Epidermal melanocyte (primary cell): ENCODE results near the gene NFATC3.

Source experiments
- DNase-seq: peaks from one replicate; pipeline ENCODE4 v3.0.0; 2011; ENCODE audit warnings: low spot score; ENCODE audit not compliant: insufficient read length

NFATC3 gene

DNA sequence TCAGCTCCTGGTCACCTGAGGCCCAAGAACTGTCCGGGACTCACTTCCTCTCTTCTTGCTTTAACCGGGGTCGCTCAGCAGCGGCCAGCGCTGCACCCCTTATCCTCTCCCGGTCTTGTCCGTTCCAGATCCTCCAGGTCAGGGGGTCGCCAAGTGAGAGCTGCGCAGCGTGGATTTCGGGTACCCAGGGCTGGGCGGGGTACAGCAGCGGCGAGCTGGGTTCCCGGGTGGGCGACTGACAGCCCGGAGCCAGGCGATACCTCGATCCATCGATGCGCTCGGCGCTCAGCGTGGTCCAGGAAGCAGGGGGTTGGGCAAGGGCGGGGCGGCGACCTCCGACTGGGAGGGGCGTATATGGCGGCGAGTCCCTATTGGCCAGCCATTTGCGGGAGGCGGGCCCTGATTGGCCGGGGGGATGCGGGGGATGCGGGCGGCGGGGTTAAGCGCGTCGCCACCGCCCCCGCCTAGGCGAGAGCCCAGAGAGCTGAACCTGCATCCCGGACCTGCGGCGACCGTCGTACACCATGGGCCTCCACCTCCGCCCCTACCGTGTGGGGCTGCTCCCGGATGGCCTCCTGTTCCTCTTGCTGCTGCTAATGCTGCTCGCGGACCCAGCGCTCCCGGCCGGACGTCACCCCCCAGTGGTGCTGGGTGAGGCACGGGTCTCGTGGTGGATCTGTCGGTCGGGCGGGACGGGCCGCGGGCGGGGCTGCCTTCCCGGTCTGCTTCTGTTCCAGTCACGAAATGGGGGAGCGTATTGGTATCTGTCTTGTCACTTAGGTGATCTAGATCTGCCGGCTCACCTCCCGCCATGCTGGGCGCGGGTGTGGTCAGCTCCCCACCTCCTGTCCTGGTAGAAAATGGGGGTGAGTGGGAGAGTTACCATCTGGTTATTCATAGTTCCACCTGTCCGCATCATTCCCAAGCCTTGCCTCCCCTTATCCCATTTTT lies 160.0 kb downstream of the NFATC3 start, which contains the start of gene PLA2G15:
Gene PLA2G15 (plus strand): TSS at position 471 of the 951 bp plus-strand sequence. CDS start 54 bp downstream, at position 525.
- DNase-seq: peak; percentile 76

DNA sequence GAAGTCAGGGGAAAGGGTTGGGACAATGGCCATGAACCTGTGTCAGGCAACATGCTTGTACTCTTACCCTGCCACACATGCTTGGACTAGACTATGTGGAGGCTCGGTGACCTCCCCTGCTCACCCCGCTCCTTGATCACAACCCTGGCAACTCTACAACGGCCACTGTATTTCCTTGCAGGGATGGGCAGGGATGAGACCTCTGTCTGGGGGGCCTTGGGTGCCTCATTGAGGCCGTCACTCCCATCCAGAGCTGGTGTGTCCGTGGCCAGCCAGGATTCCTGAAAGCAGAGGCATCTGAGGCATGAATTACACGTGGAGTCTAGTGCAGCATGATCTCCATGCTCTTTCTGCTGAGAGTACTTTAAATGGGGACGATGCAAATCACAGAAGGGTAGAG lies 161.0 kb downstream of the NFATC3 start:
- no peak for DNase-seq

DNA sequence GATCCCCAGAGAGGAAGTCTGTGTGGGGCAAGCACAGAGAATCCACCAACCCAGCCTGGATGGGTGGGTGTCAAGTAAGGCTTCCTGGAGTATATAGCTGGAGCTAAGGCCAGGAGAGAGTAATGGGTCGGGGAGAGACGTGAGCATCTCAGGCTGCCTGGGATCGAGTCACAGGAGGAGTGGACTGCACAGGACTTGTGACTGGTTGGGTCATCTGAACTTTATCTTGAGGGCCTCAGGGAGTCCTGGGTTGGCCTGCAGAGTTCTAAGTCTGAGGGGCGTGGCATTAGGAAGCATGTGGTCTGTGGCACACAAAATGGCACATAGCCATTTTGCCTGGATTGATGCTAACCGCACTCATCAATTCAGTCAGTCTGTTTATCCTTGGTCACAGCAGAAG lies 161.5 kb downstream of the NFATC3 start:
- DNase-seq: peak; percentile 52

DNA sequence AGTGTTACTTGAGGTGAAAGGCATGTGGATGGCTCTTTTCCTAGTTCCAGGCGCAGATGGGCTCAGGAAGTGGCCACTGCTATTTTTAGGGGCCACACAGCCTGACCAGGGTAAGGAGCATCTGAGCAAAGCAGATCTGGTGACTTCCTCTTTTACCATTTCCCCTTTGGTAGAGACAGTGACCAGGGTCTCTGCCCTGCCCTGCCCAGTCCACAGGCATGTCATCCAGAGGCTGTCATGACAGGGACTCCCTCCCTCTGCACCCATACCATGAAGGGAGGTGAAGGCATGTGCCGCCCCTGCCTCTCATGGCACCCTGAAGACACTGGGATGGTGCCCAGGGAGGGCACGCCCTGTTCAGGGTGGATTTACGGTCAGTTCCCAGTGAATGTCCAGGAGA lies 162.2 kb downstream of the NFATC3 start:
- no peak for DNase-seq

GRCh38 chr16:68247932-68248331 lies 162.8 kb downstream of the NFATC3 start:
- DNase-seq: no peak

GRCh38 chr16:68249371-68249770 lies 164.2 kb downstream of the NFATC3 start:
- DNase-seq: no peak

DNA sequence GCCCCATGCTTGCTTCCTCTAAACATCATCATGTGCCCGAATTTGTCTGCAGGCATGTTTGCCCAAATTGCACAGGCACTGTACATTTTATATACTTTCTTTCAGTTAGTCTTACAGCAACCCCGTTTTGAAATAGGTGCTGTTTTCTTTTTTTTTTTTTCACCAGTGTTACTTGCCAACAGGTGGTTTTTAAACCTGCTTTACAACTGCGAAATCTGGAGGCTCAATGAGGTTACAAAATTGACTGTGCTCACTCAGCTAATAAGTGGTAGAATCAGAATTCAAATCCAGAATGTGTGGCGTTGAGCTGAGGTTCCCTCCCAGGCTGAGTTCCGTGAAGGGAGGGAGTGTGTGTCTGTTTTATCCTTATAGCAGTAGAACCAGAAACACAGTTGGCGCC lies 165.8 kb downstream of the NFATC3 start:
- no peak for DNase-seq

GRCh38 chr16:68251832-68252231 lies 166.7 kb downstream of the NFATC3 start:
- DNase-seq: no peak

DNA sequence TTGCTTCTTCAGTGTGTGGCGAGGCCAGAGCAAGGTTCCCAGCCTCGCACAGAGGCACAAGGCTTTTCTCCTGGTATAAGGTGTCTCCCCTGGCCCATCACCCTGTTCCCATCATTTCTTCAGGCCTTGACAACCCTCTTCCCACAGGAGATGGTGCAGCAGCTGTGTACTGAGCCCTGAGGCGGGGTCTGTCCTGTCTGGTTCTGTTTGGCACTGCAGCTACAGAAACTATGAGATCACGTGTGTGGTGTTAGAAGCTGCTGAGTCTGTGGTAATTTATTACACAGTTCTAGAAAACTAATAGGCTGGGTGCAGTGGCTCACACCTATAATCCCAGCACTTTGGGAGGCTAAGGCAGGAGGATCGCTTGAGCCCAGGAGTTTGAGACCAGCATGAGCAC lies 167.2 kb downstream of the NFATC3 start:
- DNase-seq: peak; percentile 53

GRCh38 chr16:68253721-68254120 lies 168.6 kb downstream of the NFATC3 start:
- no peak for DNase-seq

DNA sequence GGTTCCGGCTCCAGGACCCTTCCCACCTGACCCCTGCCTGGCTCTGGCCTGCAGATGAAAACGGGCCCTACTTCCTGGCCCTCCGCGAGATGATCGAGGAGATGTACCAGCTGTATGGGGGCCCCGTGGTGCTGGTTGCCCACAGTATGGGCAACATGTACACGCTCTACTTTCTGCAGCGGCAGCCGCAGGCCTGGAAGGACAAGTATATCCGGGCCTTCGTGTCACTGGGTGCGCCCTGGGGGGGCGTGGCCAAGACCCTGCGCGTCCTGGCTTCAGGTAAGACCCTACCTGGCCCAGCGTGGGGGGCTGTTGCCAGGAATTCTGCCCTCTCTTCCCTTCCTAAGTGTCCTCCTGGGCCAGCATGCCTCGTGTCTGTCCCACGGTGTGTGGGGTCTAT lies 170.5 kb downstream of the NFATC3 start:
- DNase-seq: no peak

GRCh38 chr16:68257251-68257905 lies 172.2 kb downstream of the NFATC3 start:
- DNase-seq: no peak

DNA sequence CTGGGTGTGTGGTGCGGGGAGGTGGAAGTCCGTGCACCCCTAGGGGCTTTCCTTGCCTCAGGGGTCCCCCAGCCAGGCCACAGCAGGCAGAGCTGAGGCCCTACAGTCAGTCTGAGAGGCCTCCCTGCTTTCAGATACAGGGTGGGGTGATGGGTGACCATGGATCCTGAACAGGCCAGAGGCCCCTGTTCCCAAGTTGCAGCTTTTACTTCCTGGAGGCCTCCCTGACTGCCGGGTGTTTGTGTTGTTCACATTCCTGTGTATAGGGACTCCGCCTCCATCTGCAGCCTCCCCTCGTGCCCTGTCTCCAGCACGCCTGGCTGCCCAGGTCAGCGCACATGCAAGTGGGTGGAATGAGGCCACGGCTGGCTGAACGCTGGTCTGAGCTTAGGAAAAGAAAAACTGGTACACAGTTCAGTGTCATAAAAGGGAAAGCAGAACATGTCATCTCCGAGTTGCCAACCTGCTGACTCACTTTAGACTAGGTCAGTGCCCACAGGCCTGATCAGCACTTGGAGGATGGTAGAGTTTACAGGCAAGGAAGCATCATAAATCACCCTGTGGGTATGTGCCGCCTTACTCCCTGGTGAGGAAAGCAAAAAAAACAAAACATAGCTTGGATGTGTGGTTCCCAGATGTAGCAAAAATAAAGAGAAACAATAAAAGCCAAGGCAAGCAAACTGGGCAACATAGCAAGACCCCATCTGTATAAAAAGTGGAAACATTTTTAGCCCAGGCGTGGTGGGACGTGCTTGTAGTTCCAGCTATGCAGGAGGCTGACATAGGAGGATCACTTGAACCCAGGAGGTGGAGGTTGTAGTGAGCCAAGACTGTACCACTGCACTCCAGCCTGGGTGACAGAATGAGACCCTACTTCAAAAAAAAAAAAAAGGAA lies 173.0 kb downstream of the NFATC3 start:
- DNase-seq: peak; percentile 46

DNA sequence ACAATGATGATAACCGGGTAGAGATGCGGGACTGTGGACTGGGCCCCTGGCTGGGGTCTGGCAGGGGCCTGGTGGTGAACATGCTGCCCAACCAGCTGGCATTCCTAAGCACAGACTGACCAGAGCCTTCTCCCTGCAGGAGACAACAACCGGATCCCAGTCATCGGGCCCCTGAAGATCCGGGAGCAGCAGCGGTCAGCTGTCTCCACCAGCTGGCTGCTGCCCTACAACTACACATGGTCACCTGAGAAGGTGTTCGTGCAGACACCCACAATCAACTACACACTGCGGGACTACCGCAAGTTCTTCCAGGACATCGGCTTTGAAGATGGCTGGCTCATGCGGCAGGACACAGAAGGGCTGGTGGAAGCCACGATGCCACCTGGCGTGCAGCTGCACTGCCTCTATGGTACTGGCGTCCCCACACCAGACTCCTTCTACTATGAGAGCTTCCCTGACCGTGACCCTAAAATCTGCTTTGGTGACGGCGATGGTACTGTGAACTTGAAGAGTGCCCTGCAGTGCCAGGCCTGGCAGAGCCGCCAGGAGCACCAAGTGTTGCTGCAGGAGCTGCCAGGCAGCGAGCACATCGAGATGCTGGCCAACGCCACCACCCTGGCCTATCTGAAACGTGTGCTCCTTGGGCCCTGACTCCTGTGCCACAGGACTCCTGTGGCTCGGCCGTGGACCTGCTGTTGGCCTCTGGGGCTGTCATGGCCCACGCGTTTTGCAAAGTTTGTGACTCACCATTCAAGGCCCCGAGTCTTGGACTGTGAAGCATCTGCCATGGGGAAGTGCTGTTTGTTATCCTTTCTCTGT lies 174.0 kb downstream of the NFATC3 start:
- DNase-seq: no peak

GRCh38 chr16:68263559-68264127 lies 178.5 kb downstream of the NFATC3 start:
- DNase-seq: no peak

DNA sequence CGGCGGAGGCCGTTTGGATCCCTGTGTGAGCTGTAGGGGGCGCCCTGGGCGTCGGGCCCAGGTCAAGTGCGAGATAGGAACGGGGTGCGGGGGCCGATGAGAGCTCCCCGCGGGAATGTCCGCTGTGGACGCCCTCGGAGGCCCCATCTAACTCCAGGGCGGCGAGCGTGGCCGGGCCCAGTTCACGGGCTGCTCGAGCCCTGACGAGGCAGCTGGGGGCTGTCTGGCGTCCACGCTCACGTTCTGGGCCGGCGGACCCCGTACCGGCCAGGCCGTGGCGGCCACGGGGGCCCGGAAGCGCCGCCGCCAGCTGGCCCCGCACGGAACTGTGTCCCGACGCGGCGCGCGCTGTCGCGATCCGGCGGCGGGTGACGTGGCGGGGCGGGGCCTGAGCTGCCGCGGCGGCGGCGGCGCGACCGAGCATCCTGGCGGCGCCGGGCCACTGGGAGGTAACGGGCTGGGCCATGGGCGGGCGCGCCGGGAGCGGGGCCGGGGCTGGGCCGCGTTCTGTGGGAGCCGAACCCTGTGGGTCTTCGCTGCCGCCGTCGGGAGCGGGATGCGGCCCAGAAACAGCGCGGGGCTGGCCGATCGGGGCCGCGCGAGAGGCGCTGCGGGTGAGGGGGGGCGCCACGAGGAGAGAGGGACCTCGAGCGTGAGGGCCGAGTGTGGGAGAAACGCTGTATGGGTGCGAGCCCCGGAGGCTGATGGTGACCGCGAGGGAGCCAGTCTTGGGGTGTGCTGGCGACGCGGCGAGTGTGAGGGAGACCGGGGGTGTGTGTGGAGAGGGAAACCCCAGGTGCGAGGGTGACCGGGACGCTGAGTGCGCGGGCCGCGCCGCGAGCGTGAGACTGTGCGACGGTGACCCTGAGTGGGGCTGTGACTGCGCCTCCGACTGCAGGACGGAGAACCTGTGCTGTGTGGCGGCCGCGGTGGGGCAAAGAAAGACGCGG lies 179.2 kb downstream of the NFATC3 start, which contains the start of gene SLC7A6:
Gene SLC7A6 (plus strand): TSS at position 399 of the 950 bp plus-strand sequence. CDS start 10,201 bp downstream, outside the sequence.
- DNase-seq: peak; percentile 63

GRCh38 chr16:68265078-68265920 lies 180.1 kb downstream of the NFATC3 start:
- DNase-seq: peak; percentile 66
